ENCODE results near the gene SKI.
A peak's percentile ranks its signal among the peaks of the same experiment; 100 is the strongest.

Gene SKI

DNA sequence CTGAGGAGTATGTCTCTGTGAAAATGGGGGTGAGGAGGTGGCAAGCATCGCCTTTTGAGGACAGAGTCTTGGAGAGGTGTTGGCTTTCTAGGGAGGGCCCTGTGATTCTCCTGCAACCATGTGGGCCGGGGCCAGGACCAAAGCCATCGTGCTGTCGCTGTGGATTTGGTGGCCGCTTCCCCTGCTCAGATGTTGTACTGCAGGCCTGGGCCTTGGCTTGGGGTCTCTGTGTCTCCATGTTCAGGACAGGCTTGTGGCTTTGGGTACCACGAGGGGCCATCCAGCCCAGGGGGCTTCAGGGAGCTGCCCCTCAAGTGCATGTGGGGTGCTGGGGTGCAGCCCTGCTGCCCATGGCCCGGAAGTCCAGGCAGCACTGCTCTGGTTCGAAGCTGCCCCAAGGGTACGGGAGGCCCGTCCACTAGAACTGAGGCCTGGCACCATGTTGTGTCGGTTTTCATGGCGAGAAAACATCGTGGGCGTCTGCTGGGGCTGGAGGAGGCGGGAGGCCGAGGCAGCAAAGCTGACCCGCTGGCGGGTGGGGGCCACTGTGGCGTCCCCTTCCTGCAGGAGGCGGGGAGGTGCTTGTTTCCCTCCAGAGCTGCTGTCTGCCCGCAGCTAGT lies 55.4 kb downstream of the SKI start:
- Mint-ChIP-seq H3K36me3 (ENCODE audit: low read depth) (peaks cover 26% of the 10 kb centered on the region), H3K27ac (peak overlapping the region; percentile 87), H3K27me3 (ENCODE audit: low read depth, poor library complexity) (no peaks in the 10 kb centered on the region), H3K4me1 (peaks cover 45% of the 10 kb centered on the region), H3K9me3 (peaks cover 9% of the 10 kb centered on the region), H3K4me3 (no peak overlapping the region)
- no peak for DNase-seq
- TF ChIP-seq, protein P1, sequence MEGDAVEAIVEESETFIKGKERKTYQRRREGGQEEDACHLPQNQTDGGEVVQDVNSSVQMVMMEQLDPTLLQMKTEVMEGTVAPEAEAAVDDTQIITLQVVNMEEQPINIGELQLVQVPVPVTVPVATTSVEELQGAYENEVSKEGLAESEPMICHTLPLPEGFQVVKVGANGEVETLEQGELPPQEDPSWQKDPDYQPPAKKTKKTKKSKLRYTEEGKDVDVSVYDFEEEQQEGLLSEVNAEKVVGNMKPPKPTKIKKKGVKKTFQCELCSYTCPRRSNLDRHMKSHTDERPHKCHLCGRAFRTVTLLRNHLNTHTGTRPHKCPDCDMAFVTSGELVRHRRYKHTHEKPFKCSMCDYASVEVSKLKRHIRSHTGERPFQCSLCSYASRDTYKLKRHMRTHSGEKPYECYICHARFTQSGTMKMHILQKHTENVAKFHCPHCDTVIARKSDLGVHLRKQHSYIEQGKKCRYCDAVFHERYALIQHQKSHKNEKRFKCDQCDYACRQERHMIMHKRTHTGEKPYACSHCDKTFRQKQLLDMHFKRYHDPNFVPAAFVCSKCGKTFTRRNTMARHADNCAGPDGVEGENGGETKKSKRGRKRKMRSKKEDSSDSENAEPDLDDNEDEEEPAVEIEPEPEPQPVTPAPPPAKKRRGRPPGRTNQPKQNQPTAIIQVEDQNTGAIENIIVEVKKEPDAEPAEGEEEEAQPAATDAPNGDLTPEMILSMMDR (IDR thresholded peaks at IDR 0.05): no peak

DNA sequence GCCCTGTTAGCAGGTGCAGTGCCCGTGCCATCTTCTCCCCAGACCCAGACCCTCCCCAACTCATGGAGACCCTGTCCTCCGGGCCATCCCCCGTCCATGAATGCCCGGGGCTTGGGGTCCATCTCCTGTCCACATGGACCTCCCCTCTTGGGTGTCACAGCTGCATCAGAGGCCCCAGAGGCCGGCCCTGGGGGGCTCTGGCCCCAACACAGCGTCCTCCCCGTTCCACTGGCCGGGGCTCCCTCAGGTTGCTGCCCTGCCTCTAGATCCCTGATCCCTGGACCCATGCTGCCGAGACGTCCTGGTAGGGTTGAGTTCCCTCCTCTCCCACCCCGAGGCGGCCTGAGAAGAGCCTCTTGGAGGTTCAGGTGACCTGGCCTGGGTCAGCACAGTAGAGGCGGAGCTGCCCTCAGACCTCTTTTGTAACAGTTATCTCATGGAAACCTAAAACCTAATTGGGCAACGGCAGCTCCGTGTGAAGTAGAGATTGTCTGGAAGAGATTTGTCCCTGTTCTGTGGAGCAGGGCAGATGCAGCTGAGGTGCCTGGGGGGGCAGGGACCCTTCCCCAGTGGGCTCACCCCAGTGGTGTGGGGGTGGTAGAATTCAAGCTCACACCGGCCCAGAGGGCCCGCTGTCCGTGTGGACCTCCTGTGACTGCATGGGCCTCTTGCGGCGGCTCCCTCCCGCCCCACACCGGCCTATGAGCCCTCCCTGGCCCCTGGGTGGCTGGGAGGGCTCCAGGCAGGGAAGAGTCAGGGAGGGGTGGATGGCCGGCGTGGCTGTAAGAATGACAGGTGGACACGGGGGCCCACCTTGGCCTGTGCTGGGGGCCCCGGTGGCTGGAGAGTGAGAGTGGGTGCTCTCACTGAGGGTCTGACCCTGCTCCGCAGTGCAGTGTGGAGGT lies 56.1 kb downstream of the SKI start:
- Mint-ChIP-seq H3K27ac (peak overlapping the region; percentile 97), H3K4me1 (peaks cover 46% of the 10 kb centered on the region), H3K27me3 (ENCODE audit: low read depth, poor library complexity) (no peaks in the 10 kb centered on the region), H3K9me3 (peaks cover 9% of the 10 kb centered on the region), H3K4me3 (no peak overlapping the region), H3K36me3 (ENCODE audit: low read depth) (peaks cover 25% of the 10 kb centered on the region)
- no peak for DNase-seq
- TF ChIP-seq, protein P1 (IDR thresholded peaks at IDR 0.05): no peak

DNA sequence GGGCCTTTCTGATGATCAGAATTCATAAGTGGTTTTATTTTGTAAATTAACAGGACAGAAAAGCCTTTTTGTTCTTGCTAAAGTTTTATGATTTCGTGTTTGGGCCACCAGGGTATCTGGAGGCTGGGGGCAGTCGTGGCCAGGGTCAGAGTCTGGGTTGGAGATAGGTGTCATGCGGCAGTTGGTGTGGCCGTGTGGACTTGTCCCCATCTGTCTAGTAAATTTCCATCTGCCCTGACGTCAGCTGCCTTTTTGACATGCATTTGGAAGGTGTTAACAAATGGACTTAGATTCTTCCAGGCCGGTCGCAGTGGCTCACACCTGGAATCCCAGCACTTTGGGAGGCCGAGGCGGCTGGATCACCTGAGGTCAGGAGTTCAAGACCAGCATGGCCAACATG lies 56.8 kb downstream of the SKI start:
- TF ChIP-seq, protein P1 (IDR thresholded peaks at IDR 0.05): no peak
- peaks cover 18% of the 10 kb centered on the region for H3K36me3 Mint-ChIP-seq (ENCODE audit: low read depth)
- H3K4me3 Mint-ChIP-seq: no peak overlapping the region
- peaks cover 4% of the 10 kb centered on the region for H3K9me3 Mint-ChIP-seq
- H3K27ac Mint-ChIP-seq: peak overlapping the region; percentile 19
- no peaks in the 10 kb centered on the region for H3K27me3 Mint-ChIP-seq (ENCODE audit: low read depth, poor library complexity)
- H3K4me1 Mint-ChIP-seq: peaks cover 46% of the 10 kb centered on the region
- DNase-seq: no peak

DNA sequence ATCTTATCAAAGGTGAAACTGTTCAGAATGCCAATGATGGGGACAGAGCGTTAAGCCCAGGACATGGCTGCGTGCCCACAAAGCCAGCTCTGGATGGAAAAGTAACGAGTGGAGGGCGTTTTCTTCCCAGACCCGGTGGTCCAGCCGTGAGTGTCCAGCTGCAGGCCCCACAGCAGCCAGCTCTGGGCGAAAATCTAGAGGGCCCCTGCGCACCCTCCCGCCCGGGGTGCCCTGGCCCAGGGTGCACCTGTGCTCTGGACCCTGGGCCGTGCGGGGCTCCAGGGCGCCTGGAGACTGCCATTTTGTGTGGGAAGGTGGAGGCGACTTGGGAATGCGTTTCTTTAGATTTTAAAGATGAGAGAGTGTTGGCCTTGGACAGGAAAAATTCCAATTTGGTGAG lies 58.8 kb downstream of the SKI start:
- H3K4me3 Mint-ChIP-seq: no peak overlapping the region
- no peaks in the 10 kb centered on the region for H3K9me3 Mint-ChIP-seq
- peaks cover 65% of the 10 kb centered on the region for H3K4me1 Mint-ChIP-seq
- DNase-seq: no peak
- TF ChIP-seq, protein P1 (IDR thresholded peaks at IDR 0.05): no peak
- peaks cover 11% of the 10 kb centered on the region for H3K36me3 Mint-ChIP-seq (ENCODE audit: low read depth)
- no peaks in the 10 kb centered on the region for H3K27me3 Mint-ChIP-seq (ENCODE audit: low read depth, poor library complexity)
- peak overlapping the region; percentile 80 for H3K27ac Mint-ChIP-seq

DNA sequence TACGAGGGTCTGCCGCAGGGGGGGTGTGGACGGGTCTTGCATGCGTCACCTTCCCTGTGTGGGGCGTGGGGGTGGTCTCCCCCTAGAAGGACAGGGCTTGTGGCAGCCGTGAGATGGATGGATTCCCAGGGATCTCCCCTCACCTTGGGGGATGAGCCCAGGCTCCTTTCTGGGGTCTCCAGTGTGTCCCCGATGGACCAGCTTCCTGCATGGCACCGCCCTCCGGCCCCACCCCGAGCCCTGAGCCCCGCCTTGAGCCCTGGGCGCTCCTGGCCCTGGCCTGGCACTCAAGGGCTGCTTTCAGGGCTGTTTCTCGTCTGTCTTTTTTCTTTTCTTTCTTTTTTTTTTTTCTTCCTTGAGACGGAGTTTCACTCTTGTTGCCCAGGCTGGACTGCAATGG lies 59.5 kb downstream of the SKI start:
- H3K27me3 Mint-ChIP-seq (ENCODE audit: low read depth, poor library complexity): no peaks in the 10 kb centered on the region
- TF ChIP-seq, protein P1 (IDR thresholded peaks at IDR 0.05): no peak
- H3K36me3 Mint-ChIP-seq (ENCODE audit: low read depth): peaks cover 11% of the 10 kb centered on the region
- H3K9me3 Mint-ChIP-seq: no peaks in the 10 kb centered on the region
- no peak for DNase-seq
- peaks cover 71% of the 10 kb centered on the region for H3K4me1 Mint-ChIP-seq
- H3K4me3 Mint-ChIP-seq: no peak overlapping the region
- H3K27ac Mint-ChIP-seq: no peak overlapping the region

All from nephron progenitor cell (in vitro differentiated cells).